Common myeloid progenitor, CD34-positive (primary cell): ENCODE results near the gene PCP4L1.
A peak's percentile ranks its signal among the peaks of the same experiment; 100 is the strongest.

Experiments
- CTCF ChIA-PET: fragments of 350-600 bp; sonication (Branson Sonifier 250); formaldehyde crosslinking; loops from one replicate; lab custom pipeline; 2021; ENCODE audit warnings: antibody characterized with exemption; lab: Charles Lee
- POLR2A ChIA-PET: fragments of 350-600 bp; sonication (Branson Sonifier 250); formaldehyde crosslinking; loops from one replicate; lab custom pipeline; 2021; ENCODE audit warnings: antibody characterized with exemption; lab: Charles Lee
- DNase-seq, 3 donors: peaks; one replicate each; pipeline versions ENCODE4 v3.0.0 to v3.0.0-alpha.2; 2013
- H3K27ac ChIP-seq, 2 experiments: 1 replicate in 1 of 2; 2 replicates in 1 of 2; pipeline ENCODE4 v1.7.0; 2013; ENCODE audit warnings: inconsistent platforms in 2 of 2, low read length in 2 of 2, mild to moderate bottlenecking in 2 of 2, low read depth in 1 of 2, moderate library complexity in 1 of 2; ENCODE audit not compliant: severe bottlenecking in 2 of 2, insufficient read depth in 1 of 2, poor library complexity in 1 of 2
- H3K27me3 ChIP-seq, 5 experiments: replicated peaks in 2 of 5; 1 replicate in 3 of 5; 2 replicates in 2 of 5; pipeline versions ENCODE4 v1.6.1 to v1.7.0; 2013; ENCODE audit warnings: low read length in 4 of 5, mild to moderate bottlenecking in 2 of 5, moderate library complexity in 2 of 5, inconsistent platforms in 1 of 5; ENCODE audit not compliant: insufficient read depth in 5 of 5, control insufficient read depth in 4 of 5
- H3K36me3 ChIP-seq, 4 experiments: 1 replicate in 2 of 4; 2 replicates in 2 of 4; pipeline versions ENCODE4 v1.6.1 to v1.7.0; 2013; ENCODE audit warnings: low read length in 3 of 4, control low read depth in 1 of 4, mild to moderate bottlenecking in 1 of 4; ENCODE audit not compliant: control insufficient read depth in 4 of 4, insufficient read depth in 4 of 4
- H3K4me1 ChIP-seq, 4 experiments: 1 replicate in 3 of 4; 2 replicates in 1 of 4; pipeline versions ENCODE4 v1.6.1 to v1.7.1; 2013; ENCODE audit warnings: low read length in 3 of 4, mild to moderate bottlenecking in 3 of 4, control low read depth in 1 of 4, inconsistent platforms in 1 of 4, moderate library complexity in 1 of 4; ENCODE audit not compliant: control insufficient read depth in 4 of 4, insufficient read depth in 4 of 4; ENCODE audit errors: control extremely low read depth in 1 of 4
- H3K4me3 ChIP-seq, 7 experiments: 1 replicate in 4 of 7; 2 replicates in 3 of 7; pipeline versions ENCODE4 v1.5.1 to v1.7.0; 2013; ENCODE audit warnings: mild to moderate bottlenecking in 7 of 7, low read length in 6 of 7, moderate library complexity in 6 of 7, inconsistent platforms in 2 of 7, low read depth in 2 of 7, control low read depth in 1 of 7; ENCODE audit not compliant: insufficient read depth in 4 of 7, control insufficient read depth in 1 of 7; ENCODE audit errors: extremely low read depth in 1 of 7
- H3K9me3 ChIP-seq, 5 experiments: 1 replicate in 4 of 5; 2 replicates in 1 of 5; pipeline versions ENCODE4 v1.6.1 to v1.7.1; 2013; ENCODE audit warnings: low read length in 4 of 5, mild to moderate bottlenecking in 2 of 5, inconsistent platforms in 1 of 5, low read depth in 1 of 5, moderate library complexity in 1 of 5; ENCODE audit not compliant: control insufficient read depth in 4 of 5, insufficient read depth in 2 of 5; ENCODE audit errors: control extremely low read depth in 1 of 5
- WGBS: methylation state at CpG from one replicate; pipeline ENCODE4 v1.1.5; 2013; ENCODE audit not compliant: insufficient coverage; 5-methylcytosine and 5-hydroxymethylcytosine counted together

PCP4L1 gene

GRCh38 chr1:161261261-161262235 is 3.0 kb downstream of the PCP4L1 start:
- 93% methylated on average over 6 of the region's 12 CpGs for WGBS
- no peaks in the 10 kb centered on the region for H3K36me3 ChIP-seq
- CTCF ChIA-PET, result interaction anchor here (1.3 to 1.8 kb wide), 3 partner anchors 22 to 34 kb away, joined by 3 to 7 read pairs (median 6); no protein-coding TSS in a partner anchor
- peak in 2 of 3 donors; percentile 60 to 63 for DNase-seq
- H3K27me3 ChIP-seq, result peaks cover 3 to 36% (median 32%) of the 10 kb centered on the region in 5 experiments
- H3K4me3 ChIP-seq, result no peak overlapping the region
- no peak overlapping the region for H3K27ac ChIP-seq
- H3K9me3 ChIP-seq, result peaks cover 2 to 15% (median 10%) of the 10 kb centered on the region in 5 experiments
- H3K4me1 ChIP-seq, result peaks cover 0 to 23% (median 9%) of the 10 kb centered on the region in 4 experiments
- POLR2A ChIA-PET, result no interaction called here

GRCh38 chr1:161265305-161265704 is 6.8 kb downstream of the PCP4L1 start:
- Histone ChIP-seq H3K4me3 (no peak overlapping the region), H3K4me1 (peaks cover 2 to 25% (median 12%) of the 10 kb centered on the region in 4 experiments), H3K27ac (no peak overlapping the region), H3K36me3 (no peaks in the 10 kb centered on the region), H3K9me3 (no peaks in the 10 kb centered on the region), H3K27me3 (peaks cover 0 to 13% (median 4%) of the 10 kb centered on the region in 5 experiments)
- WGBS, result 100% methylated on average over 3 of the region's 5 CpGs
- POLR2A ChIA-PET, result no interaction called here
- DNase-seq, result no peak
- CTCF ChIA-PET, result no interaction called here

- Histone ChIP-seq H3K27me3 (peaks cover 0 to 8% (median 0%) of the 10 kb centered on the region in 5 experiments), H3K9me3 (no peaks in the 10 kb centered on the region), H3K36me3 (no peaks in the 10 kb centered on the region), H3K4me3 (no peak overlapping the region), H3K27ac (no peak overlapping the region), H3K4me1 (peaks cover 2 to 22% (median 12%) of the 10 kb centered on the region in 4 experiments)
- CTCF ChIA-PET, result interaction anchor here (0.9 to 1.5 kb wide), 4 partner anchors 18 to 40 kb away, joined by 3 to 6 read pairs (median 3); partner anchors contain the start of gene TOMM40L
- no peak for DNase-seq
- 100% methylated on average over 1 of the region's 3 CpGs for WGBS
- POLR2A ChIA-PET, result no interaction called here
Observed at GRCh38 chr1:161266202-161266601, 7.7 kb downstream of the PCP4L1 start.

- H3K4me3 ChIP-seq, result no peak overlapping the region
- CTCF ChIA-PET, result interaction anchor here (0.9 to 1.5 kb wide), 4 partner anchors 18 to 41 kb away, joined by 3 to 6 read pairs (median 3); partner anchors contain the start of gene TOMM40L
- H3K4me1 ChIP-seq, result peaks cover 2 to 17% (median 10%) of the 10 kb centered on the region in 4 experiments
- H3K36me3 ChIP-seq, result no peaks in the 10 kb centered on the region
- WGBS, result no CpG with 5 or more reads among the region's 2 CpGs
- peak overlapping the region in 1 of 2 experiments; percentile 67 for H3K27ac ChIP-seq
- POLR2A ChIA-PET, result no interaction called here
- no peak for DNase-seq
- H3K27me3 ChIP-seq, result peaks cover 0 to 2% (median 0%) of the 10 kb centered on the region in 5 experiments
- H3K9me3 ChIP-seq, result no peaks in the 10 kb centered on the region
Observed at GRCh38 chr1:161266836-161267235, 8.3 kb downstream of the PCP4L1 start.

GRCh38 chr1:161267321-161267720 is 8.8 kb downstream of the PCP4L1 start:
- Histone ChIP-seq H3K36me3 (no peaks in the 10 kb centered on the region), H3K9me3 (no peaks in the 10 kb centered on the region), H3K27ac (peak overlapping the region in 1 of 2 experiments; percentile 67), H3K4me1 (peaks cover 2 to 15% (median 10%) of the 10 kb centered on the region in 4 experiments), H3K4me3 (peak overlapping the region in 1 of 7 experiments; percentile 13), H3K27me3 (peaks cover 0 to 2% (median 0%) of the 10 kb centered on the region in 5 experiments)
- DNase-seq, result peak; percentile 63 to 77 (median 73)
- ChIA-PET POLR2A (no interaction called here), CTCF (interaction anchor here (0.9 to 1.1 kb wide), 2 partner anchors 19 to 24 kb away, joined by 3 read pairs; no protein-coding TSS in a partner anchor)
- 7% methylated on average over 2 of the region's 3 CpGs for WGBS

GRCh38 chr1:161273402-161273801 is 14.9 kb downstream of the PCP4L1 start:
- Histone ChIP-seq H3K9me3 (no peaks in the 10 kb centered on the region), H3K27me3 (no peaks in the 10 kb centered on the region), H3K4me1 (no peaks in the 10 kb centered on the region), H3K36me3 (no peaks in the 10 kb centered on the region), H3K4me3 (no peak overlapping the region), H3K27ac (no peak overlapping the region)
- no peak for DNase-seq
- ChIA-PET CTCF (interaction anchor here (1.0 to 2.0 kb wide), 6 partner anchors 14 to 48 kb away, joined by 3 to 10 read pairs (median 4); partner anchors contain the start of gene TOMM40L), POLR2A (no interaction called here)
- 100% methylated on average over 1 of the region's 3 CpGs for WGBS
